ENCODE measurements around the gene ACAA1. TPM values are rescaled to one million over a fixed set of nuclear protein-coding genes. Genes with fewer than 3 reads are reported as not detected.

The ACAA1 gene
- total and polyA plus RNA-seq, 9 of the 15 experiments (the other 6 are each of a cell fraction or from before 2014, with no cell fraction given) = 4.0 to 88.9 (median 57.2) TPM

- TF ChIP-seq, protein P1, sequence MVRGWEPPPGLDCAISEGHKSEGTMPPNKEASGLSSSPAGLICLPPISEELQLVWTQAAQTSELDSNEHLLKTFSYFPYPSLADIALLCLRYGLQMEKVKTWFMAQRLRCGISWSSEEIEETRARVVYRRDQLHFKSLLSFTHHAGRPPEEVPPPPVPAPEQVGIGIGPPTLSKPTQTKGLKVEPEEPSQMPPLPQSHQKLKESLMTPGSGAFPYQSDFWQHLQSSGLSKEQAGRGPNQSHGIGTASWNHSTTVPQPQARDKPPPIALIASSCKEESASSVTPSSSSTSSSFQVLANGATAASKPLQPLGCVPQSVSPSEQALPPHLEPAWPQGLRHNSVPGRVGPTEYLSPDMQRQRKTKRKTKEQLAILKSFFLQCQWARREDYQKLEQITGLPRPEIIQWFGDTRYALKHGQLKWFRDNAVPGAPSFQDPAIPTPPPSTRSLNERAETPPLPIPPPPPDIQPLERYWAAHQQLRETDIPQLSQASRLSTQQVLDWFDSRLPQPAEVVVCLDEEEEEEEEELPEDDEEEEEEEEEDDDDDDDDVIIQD (CRISPR knock-in tag; IDR thresholded peaks at IDR 0.05) = no peak
- TF ChIP-seq NFRKB (IDR thresholded peaks at IDR 0.05; ENCODE audit: low read depth) = no peak
- no peak for TF ChIP-seq SMAD1 (IDR thresholded peaks at IDR 0.05; ENCODE audit: low read depth, low read length, partially characterized antibody)
- TF ChIP-seq NR2C2 (CRISPR knock-in tag; IDR thresholded peaks at IDR 0.05) = no peak
- peak; percentile 64 for TF ChIP-seq NR2C2 (tag; IDR thresholded peaks at IDR 0.05)
- TF ChIP-seq CREB1 (IDR thresholded peaks at IDR 0.05) = no peak
- TF ChIP-seq CREB1 (CRISPR knock-in tag; IDR thresholded peaks at IDR 0.05) = peak; percentile 21; the same call in 1 of the 2 replicates
- TF ChIP-seq RCOR1 (IDR thresholded peaks at IDR 0.05; ENCODE audit: borderline replicate concordance in 1 of 2, low read depth in 2 of 2, low read length in 2 of 2) = 0 out of 4 replicates have a peak, but pooled peaks of 1 of the 2 experiments have one; percentile 13
- 0 out of 2 replicates have a peak, but pooled peaks have one; percentile 33 for TF ChIP-seq SPI1 (IDR thresholded peaks at IDR 0.05; ENCODE audit: borderline replicate concordance, low read depth, low read length)
- 0 out of 2 replicates have a peak, but pooled peaks have one; percentile 16 for TF ChIP-seq CTBP1 (IDR thresholded peaks at IDR 0.05; ENCODE audit: borderline replicate concordance)
- no peak for TF ChIP-seq CXXC5 (CRISPR knock-in tag; IDR thresholded peaks at IDR 0.05)
- TF ChIP-seq DPF2 (IDR thresholded peaks at IDR 0.05) = no peak
- TF ChIP-seq PBX2 (CRISPR knock-in tag; IDR thresholded peaks at IDR 0.05; ENCODE audit: low read depth) = no peak
- no peak for TF ChIP-seq PBX2 (tag; conservative IDR thresholded peaks at IDR 0.05; ENCODE audit: low read depth)
- no peak for TF ChIP-seq TGIF2 (CRISPR knock-in tag; IDR thresholded peaks at IDR 0.05)
- 0 out of 2 replicates have a peak, but pooled peaks have one; percentile 17 for TF ChIP-seq CREM (IDR thresholded peaks at IDR 0.05; ENCODE audit: low read depth)
- TF ChIP-seq KDM1A (IDR thresholded peaks at IDR 0.05) = no peak
- no peak for TF ChIP-seq THRA (IDR thresholded peaks at IDR 0.05)
- TF ChIP-seq ZNF589 (CRISPR knock-in tag; IDR thresholded peaks at IDR 0.05; ENCODE audit: low read depth) = peak; percentile 56; the same call in 1 of the 2 replicates
- TF ChIP-seq ELF2 (CRISPR knock-in tag; IDR thresholded peaks at IDR 0.05) = 0 out of 2 replicates have a peak, but pooled peaks have one; percentile 6
These were observed 14.8 kb upstream of the ACAA1 start (continued) for GRCh38 chr3:38151667-38152265.

All from K562 (cell line).